ENCODE data around the gene PLSCR3. TPM values are rescaled to one million over a fixed set of nuclear protein-coding genes. Genes with fewer than 3 reads are reported as not detected.

PLSCR3 gene
- total RNA-seq = 23.1 TPM

DNA sequence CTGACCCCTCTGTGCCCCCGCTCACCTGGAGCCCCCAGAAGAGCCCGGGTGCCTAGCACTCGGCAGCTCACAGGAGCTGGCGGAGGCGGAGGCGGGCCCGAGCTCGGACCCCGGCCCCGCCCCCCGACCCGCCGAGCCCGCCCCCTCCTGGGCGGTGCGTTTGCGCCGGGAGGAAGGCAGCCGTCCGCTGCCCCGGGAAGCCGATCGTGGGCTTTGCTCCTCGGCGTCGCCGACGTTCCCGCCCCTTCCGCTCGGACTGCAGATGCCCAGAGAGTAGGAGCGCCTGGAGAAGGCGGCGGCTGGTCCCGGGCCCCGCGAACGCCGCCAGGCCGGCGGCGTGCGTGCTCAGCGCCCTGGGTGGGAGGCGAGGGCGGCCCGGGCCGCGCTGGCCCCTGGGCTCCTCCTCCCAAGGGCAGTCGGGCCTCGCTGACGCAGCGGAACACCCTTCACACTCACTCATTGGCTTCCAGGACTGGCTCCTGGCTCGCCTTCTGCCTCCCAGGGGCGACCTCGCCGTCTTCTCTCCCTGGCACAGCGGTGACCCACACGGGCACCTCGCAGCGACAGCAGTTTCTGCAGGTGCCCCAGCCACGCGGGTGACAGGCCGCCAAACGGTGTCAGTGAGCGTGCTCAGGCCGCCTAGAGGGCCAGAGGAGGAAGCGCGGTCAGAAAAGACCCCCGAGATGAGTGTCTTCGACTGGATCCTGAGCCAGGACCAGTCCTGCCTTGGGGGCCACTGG lies at the start of gene PLSCR3:
PLSCR3 (minus strand) TSS at position 74 of the 740 bp plus-strand sequence. CDS start 415 bp downstream, outside the sequence.
- ATAC-seq = peak; percentile 87

DNA sequence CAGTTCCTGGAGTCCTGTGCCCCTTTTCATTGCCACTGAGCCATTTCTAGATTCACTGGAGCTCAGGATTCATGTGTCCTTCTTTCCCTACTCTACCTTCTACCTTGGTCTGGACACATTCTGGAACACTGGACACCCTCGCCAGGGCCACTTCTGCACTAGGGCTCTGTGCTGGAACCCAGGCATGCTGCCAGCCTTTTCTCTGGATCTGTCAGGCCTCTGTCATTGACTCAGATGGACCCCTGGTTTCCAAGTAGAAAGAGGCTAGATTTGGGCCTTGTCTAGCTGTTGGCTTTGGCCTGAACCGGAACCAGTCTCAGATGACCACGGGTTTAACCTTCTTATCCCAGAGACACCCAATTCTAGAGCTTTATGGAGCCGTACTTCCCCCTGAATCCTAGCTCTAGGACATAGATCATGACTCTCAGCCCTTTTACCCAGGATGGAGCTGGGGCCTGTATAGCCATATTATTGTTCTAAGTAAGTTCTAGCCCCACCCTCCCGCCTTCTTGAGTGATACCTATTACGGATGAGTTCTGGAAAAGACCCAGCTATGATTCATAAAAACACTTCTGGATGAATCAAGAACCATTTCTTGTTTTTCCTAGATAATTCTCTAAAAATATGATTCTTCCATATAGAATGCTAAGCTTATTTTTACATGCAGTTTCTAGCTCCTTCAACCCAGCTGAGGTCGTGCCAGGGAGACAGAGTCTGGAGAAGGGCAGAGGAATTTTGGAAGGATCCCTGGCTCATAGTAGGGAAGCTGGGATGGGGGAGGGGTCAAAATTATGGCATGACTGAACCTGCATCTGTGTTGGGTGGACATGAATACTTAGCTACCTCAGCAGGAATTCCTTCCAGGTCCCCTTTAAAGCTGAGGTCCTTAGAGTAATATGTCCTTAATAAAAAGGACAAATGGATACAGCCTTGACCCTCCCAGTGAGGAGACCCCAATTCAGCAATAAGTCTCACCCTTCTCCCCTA lies 49.5 kb upstream of the PLSCR3 start:
- peak; percentile 41 for ATAC-seq

DNA sequence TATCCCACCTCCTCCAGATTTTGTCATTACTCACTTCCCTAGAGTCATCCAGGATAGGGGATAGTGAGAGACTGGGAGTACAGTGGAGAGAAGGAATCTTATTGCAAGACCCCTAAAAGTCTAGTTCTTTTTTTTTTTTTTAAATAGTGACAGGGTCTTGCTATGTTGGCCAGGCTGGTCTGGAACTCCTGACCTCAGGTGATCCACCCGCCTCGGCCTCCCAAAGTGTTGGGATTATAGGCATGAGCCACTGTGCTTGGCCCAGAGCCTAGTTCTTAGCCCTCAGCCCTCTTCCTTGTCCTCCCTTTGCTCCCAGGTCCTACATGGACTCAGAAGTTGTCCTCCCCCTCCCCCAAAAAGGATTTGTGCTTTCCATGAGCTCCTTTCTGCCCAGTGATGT lies 47.8 kb upstream of the PLSCR3 start:
- ATAC-seq = no peak

- ATAC-seq = no peak
Observed at GRCh38 chr17:7441266-7441665, 46.9 kb upstream of the PLSCR3 start.

GRCh38 chr17:7440834-7441195 lies 46.5 kb upstream of the PLSCR3 start:
- ATAC-seq = no peak

GRCh38 chr17:7440113-7440833 lies 45.9 kb upstream of the PLSCR3 start:
- no peak for ATAC-seq

GRCh38 chr17:7439462-7440112 lies 45.3 kb upstream of the PLSCR3 start, which contains the start of gene FGF11:
FGF11 (plus strand) TSS chr17:7439512; CDS start chr17:7439621, 109 bp downstream.
- ATAC-seq = no peak

- no peak for ATAC-seq
Observed at GRCh38 chr17:7438656-7439460, 44.5 kb upstream of the PLSCR3 start.

DNA sequence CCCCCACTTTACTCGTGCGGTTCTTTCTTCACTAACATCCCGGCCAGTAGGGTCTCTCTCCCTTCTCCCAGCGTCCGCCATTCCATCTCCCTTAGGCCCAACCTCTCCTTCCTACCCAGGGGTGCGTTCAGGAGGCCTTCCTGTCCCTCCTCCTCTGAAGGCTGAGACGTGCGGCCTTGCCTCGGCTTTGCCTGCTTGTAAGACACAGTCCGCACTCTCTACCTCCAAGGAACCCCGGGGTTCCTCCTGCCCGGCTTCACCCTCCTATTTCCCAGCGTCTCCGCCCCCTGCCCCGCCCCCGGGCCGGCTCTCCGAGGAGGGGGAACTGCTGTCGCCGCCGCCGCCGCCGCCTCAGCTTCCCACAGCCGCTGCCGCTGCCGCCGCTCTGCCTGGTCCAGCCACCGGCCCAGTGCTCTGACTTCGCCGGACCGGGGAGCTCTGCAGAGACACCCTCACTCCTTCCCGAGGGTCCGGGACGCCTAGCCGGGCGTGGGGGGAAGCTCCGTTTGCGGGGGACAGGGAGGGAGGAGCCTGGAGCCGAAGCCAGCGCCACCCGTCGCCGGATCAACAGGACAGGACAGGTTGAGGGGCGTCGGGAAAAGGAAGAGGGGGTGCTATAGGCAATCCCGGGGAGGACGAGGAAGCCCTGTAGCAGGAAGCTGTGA lies 43.8 kb upstream of the PLSCR3 start:
- peak; percentile 3 for ATAC-seq

- ATAC-seq = no peak
Observed at GRCh38 chr17:7437369-7437863, 43.1 kb upstream of the PLSCR3 start.

DNA sequence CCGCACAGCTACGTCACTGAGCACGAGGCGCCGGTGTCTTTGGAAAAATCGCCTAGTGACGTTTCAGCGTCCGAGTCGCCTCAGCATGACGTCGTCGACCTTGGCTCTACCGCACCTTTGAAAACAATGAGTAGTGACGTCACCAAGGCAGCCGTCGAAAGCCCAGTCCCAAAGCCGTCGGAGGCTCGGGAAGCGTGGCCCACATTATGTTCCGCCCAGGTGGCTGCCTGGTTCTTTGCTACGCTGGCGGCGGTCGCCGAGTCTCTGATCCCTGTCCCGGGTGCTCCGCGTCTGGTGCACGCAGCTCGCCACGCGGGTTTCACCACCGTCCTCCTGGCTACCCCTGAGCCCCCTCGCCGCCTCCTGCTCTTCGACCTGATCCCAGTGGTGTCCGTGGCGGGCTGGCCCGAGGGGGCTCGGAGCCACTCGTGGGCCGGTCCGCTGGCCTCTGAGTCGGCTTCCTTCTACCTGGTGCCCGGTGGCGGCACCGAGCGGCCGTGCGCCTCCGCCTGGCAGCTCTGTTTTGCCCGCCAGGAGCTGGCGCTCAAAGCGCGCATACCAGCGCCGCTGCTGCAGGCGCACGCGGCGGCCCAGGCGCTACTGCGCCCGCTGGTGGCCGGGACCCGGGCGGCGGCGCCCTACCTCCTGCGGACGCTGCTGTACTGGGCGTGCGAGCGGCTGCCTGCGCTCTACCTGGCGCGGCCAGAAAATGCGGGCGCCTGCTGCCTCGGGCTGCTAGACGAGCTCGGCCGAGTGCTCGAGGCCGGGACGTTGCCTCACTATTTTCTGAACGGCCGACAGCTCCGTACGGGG lies 42.4 kb upstream of the PLSCR3 start:
- peak; percentile 73 for ATAC-seq

DNA sequence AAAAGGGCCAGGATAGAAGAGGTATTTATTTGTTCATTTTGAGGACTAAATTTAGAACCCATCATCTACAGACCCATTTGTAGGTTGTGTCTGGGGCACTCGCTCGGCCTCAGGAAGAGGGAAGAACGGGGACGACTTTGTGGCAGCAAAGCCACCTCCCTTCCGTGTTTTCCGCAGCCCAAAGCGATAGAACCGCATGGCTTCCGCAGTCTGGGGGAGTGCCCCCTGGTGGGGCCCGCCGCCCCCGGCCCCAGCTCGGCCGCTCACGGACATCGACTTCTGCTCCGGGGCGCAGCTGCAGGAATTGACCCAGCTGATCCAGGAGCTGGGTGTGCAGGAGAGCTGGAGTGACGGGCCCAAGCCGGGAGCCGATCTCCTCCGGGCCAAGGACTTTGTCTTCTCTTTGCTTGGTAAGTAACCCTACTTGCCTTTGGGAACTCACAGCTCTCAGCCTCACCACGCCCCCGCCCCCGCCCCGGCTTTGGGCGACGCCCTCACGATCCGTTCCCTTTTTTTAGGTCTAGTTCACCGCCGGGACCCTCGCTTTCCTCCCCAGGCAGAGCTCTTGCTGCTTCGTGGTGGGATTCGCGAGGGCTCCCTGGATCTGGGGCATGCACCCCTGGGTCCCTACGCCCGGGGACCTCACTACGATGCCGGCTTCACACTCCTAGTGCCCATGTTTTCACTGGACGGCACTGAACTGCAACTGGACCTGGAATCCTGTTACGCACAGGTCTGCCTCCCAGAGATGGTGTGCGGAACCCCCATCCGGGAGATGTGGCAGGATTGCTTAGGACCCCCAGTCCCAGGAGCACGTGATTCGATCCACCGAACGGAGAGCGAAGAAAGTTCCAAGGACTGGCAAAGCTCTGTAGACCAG lies 41.6 kb upstream of the PLSCR3 start:
- peak; percentile 32 for ATAC-seq

DNA sequence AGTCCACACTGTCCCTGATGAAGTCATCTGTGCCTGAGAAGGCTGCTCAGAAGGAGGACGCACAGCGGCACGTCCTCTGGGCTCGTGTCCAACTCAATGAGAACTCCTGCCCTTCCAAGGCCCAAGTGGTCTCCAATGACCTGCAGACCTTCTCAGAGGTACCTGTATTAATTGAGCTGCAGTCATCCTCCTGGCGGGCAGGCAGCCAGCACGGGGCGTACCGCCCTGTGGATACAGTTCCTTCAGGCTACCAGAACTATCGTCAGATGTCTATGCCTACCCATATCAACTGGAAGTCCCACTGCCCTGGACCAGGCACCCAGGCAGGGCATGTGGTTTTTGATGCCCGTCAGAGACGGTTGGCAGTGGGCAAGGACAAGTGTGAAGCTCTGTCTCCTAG lies 38.0 kb upstream of the PLSCR3 start:
- ATAC-seq = no peak

DNA sequence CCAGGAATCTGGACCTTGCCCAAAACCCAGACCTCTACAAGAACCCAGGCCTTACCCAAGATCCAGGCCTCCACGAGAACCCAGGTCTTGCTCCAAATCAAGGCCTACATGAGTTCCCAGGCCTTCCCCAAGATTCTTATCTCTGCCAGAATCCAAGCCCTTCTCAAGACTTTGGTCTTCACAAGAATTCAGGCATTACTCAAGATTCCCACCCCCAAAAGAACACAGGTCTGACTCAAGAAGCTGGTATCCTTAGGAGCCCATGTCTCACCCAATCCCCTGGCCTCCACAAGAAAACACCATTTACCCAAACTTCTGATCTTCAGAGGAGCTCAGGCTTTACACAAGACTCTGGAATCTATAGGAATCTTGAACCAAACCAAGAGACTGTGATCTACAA lies 36.9 kb upstream of the PLSCR3 start:
- ATAC-seq = no peak

DNA sequence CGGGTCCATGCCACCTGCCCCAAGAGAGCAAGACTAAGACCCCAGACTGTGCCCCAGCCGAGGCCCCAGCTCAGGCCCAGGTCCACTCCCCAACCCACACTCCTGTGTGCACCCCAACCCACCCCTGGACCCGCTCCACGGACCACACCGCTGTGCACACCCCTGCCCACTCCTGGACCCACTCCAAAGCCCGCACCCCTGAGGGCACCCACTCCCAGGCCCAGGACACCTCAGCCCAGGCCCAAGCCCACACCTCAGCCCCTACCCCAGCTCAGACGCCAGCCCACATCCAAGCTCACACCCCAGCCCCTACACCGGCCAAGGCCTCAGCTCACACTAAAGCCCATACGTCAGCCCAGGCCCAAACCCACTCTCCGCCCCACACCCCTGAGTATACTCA lies 35.4 kb upstream of the PLSCR3 start:
- peak; percentile 5 for ATAC-seq

DNA sequence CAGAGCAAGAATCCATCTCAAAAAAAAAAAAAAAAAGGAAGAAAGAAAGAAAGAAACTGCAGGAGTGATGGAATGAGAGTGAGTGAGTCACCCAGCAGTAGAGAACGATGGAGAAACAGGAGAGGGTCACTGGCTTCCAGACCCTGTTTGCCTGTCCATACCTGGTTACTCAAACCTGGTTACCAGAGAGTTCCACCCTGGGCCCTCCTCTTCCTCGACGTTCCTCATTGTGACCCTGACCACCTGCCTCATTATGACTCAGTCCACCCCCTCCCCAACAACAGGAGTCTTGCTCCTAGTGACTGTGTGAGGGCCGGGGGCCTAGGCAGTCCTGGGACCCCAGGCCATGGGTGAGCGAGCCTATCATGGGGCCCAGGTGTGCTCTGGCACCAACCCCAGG lies 34.2 kb upstream of the PLSCR3 start, which contains the start of gene SPEM3:
SPEM3 (plus strand) TSS at position 301 of the 400 bp plus-strand sequence; CDS start at position 347, 46 bp downstream.
- no peak for ATAC-seq

DNA sequence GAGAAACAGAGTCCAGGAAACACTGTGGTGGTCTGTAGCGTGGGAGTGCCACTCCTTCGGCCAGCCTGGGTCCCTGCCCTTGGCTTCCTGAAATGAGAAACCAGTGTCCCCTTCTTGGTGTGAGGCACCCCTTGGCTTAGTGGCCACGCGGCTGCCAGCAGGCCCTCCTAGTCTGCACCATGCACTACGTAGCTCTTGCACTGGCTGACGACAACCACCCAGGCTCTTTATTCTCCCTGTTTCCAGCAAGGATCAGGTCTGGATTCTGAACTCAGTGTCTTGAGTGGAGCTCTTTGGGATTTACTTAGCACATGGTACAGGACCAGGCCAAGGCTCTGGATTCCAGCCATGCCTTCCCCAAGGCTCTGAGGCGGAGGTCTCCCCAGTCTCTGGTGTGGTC lies 33.2 kb upstream of the PLSCR3 start:
- no peak for ATAC-seq

DNA sequence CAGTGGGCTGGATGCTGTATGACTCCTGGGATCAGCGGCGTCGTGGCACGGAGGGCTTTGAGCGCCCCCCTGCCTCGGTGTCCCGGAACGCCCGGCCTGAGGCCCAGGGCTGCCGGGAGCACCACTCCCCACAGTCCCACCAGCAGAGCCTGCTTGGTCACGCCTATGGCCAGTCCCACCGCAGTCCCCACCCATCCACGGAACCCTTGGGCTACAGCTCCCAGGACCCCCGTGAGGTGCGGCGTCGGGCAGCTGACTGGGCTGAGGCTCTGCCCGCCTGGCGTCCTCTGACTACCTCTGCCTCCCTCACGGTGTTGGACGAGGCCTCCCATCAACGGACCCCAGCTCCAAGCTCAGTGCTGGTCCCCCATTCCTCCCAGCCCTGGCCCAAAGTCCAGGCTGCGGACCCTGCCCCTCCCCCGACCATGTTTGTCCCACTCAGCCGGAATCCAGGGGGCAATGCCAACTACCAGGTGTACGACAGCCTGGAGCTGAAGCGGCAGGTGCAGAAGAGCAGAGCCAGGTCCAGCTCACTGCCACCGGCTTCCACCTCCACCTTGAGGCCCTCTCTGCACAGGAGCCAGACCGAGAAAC lies 32.7 kb upstream of the PLSCR3 start:
- peak; percentile 11 for ATAC-seq

Measured in esophagus mucosa (tissue), 1 donor.